Osteocyte (in vitro differentiated cells): ENCODE data around the gene LDB2. TPM values are rescaled to one million over a fixed set of nuclear protein-coding genes. Genes with fewer than 3 reads are reported as not detected.
"Not testable (repeated sequence)": the region's sequence is repeated elsewhere in the genome, so short reads cannot be mapped to it uniquely, and the experiment has no call there.

Source experiments
- DNase-seq: peaks from one replicate; pipeline ENCODE4 v3.0.0; 2021; ENCODE audit warnings: mixed read lengths; ENCODE audit not compliant: unreplicated experiment; ENCODE audit errors: extremely low spot score
- H3K27ac Mint-ChIP-seq: one replicate; pipeline ENCODE4 v1.8.0; 2021; ENCODE audit warnings: mild to moderate bottlenecking, mixed read lengths; ENCODE audit not compliant: unreplicated experiment
- H3K27me3 Mint-ChIP-seq: one replicate; pipeline ENCODE4 v1.8.0; 2021; ENCODE audit warnings: mixed read lengths; ENCODE audit not compliant: unreplicated experiment
- H3K36me3 Mint-ChIP-seq: one replicate; pipeline ENCODE4 v1.8.0; 2021; ENCODE audit warnings: mixed read lengths; ENCODE audit not compliant: unreplicated experiment
- H3K4me1 Mint-ChIP-seq: one replicate; pipeline ENCODE4 v1.8.0; 2021; ENCODE audit warnings: mixed read lengths; ENCODE audit not compliant: unreplicated experiment
- H3K4me3 Mint-ChIP-seq: one replicate; pipeline ENCODE4 v1.8.0; 2021; ENCODE audit warnings: mild to moderate bottlenecking, moderate library complexity, mixed read lengths; ENCODE audit not compliant: unreplicated experiment
- H3K9me3 Mint-ChIP-seq: one replicate; pipeline ENCODE4 v1.8.0; 2021; ENCODE audit warnings: mixed read lengths; ENCODE audit not compliant: unreplicated experiment
- CTCF ChIP-seq: fragments of 200-600 bp; sonication (generic); IDR thresholded peaks from 2 replicates; pipeline ENCODE4 v1.5.0; 2021; ENCODE audit warnings: antibody characterized with exemption, mild to moderate bottlenecking, moderate library complexity
- total RNA-seq: library from RNA; stranded (reverse); gene quantifications from 2 replicates; pipeline ENCODE4 v1.2.1, GENCODE V29; 2021

LDB2 gene
- total RNA-seq, 1 donor from 2014 or later, result 8.7 TPM

- no peak for DNase-seq
- Mint-ChIP-seq H3K9me3 (no peaks in the 10 kb centered on the region), H3K27ac (peak overlapping the region; percentile 10), H3K27me3 (peaks cover 5% of the 10 kb centered on the region), H3K4me3 (no peak overlapping the region), H3K36me3 (no peaks in the 10 kb centered on the region), H3K4me1 (peaks cover 14% of the 10 kb centered on the region)
- TF ChIP-seq CTCF, result no peak
Observed at GRCh38 chr4:16931339-16932305, 33.2 kb upstream of the LDB2 start.

DNA sequence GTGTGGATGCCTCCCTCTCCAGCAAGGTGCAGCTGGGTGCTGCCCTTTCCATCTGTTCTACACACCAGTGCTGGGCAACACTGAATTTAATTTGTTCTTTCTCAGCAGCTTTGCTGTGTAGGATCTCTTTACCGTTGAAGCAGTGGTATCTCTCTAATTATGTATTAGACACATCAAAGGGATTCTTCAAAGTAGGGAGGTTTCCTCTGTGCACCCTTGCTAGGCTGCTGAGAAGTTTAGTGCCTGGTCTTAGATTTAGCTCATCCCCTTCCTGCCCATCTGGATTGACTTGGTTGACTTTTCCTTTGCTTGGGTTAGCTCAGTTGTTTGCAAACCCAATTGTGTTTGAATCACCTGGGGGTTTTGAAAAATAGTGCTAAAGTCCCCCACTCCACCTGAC, 27.8 kb upstream of the LDB2 start:
- H3K27me3 Mint-ChIP-seq, result peaks cover 21% of the 10 kb centered on the region
- no peak for TF ChIP-seq CTCF
- H3K4me3 Mint-ChIP-seq, result no peak overlapping the region
- H3K9me3 Mint-ChIP-seq, result no peaks in the 10 kb centered on the region
- H3K4me1 Mint-ChIP-seq, result peaks cover under 1% of the 10 kb centered on the region
- DNase-seq, result no peak
- no peak overlapping the region for H3K27ac Mint-ChIP-seq
- no peaks in the 10 kb centered on the region for H3K36me3 Mint-ChIP-seq

DNA sequence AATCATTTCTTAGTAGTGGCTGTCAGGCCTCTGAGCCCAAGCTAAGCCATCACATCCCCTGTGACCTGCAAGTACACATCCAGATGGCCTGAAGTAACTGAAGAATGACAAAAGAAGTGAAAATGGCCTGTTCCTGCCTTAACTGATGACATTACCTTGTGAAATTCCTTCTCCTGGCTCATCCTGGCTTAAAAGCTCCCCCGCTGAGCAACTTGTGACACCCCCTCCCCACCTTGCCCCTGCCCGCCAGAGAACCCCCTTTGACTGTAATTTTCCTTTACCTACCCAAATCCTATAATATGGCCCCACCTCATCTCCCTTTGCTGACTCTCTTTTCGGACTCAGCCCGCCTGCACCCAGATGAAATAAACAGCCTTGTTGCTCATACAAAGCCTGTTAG, 20.3 kb upstream of the LDB2 start:
- H3K27me3 Mint-ChIP-seq, H3K9me3 Mint-ChIP-seq, H3K36me3 Mint-ChIP-seq, H3K27ac Mint-ChIP-seq, DNase-seq, H3K4me3 Mint-ChIP-seq, H3K4me1 Mint-ChIP-seq: not testable (repeated sequence)

- Mint-ChIP-seq H3K27ac (no peak overlapping the region), H3K36me3 (no peaks in the 10 kb centered on the region), H3K4me1 (no peaks in the 10 kb centered on the region), H3K4me3 (no peak overlapping the region), H3K9me3 (peaks cover 4% of the 10 kb centered on the region), H3K27me3 (no peaks in the 10 kb centered on the region)
- no peak for DNase-seq
- TF ChIP-seq CTCF, result peak; percentile 63
Observed at GRCh38 chr4:16916719-16917337, 18.4 kb upstream of the LDB2 start.

DNA sequence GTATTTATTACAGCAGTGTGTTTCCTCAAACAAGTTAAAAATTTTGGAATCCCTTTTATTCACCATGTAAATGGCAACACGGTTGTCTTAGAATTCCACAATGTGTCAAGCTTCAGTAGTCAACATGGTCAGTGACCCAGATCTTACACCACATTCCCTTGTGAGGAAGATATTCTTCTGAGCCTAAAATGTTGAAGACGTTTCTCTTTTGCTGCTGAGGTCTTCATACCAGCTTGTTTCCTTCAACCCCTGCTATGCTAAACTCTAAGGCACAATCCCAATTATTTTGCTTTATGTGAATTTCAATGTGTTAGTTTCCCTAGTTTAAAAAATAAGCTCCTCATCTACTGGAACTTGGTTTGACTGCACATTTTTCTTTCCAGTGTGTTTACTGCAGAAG, 17.6 kb upstream of the LDB2 start:
- Mint-ChIP-seq H3K4me1 (no peaks in the 10 kb centered on the region), H3K9me3 (peaks cover 4% of the 10 kb centered on the region), H3K36me3 (no peaks in the 10 kb centered on the region), H3K27ac (no peak overlapping the region), H3K4me3 (no peak overlapping the region), H3K27me3 (no peaks in the 10 kb centered on the region)
- TF ChIP-seq CTCF, result no peak
- no peak for DNase-seq
